KMS-11 (cell line): ENCODE data around the gene CENPX.

Source experiments
- H2AFZ ChIP-seq: fragments of 200-600 bp; sonication (generic); 2 replicates; pipeline ENCODE4 v1.6.1; 2016; ENCODE audit warnings: antibody characterized with exemption, mixed run types, low read depth
- H3K27ac ChIP-seq: fragments of 200-600 bp; sonication (generic); 2 replicates; pipeline ENCODE4 v1.6.1; 2016; ENCODE audit warnings: mild to moderate bottlenecking, mixed run types
- H3K27me3 ChIP-seq: fragments of 200-600 bp; sonication (generic); 2 replicates; pipeline ENCODE4 v1.6.1; 2017; ENCODE audit warnings: mild to moderate bottlenecking, low read depth, mixed run types, moderate library complexity; ENCODE audit not compliant: insufficient read depth
- H3K36me3 ChIP-seq: fragments of 200-600 bp; sonication (generic); 2 replicates; pipeline ENCODE4 v1.6.1; 2017; ENCODE audit warnings: mild to moderate bottlenecking, mixed run types; ENCODE audit not compliant: insufficient read depth
- H3K4me1 ChIP-seq: fragments of 200-600 bp; sonication (generic); 2 replicates; pipeline ENCODE4 v1.6.1; 2016; ENCODE audit warnings: mild to moderate bottlenecking, low read depth, mixed run types; ENCODE audit not compliant: poor library complexity, severe bottlenecking
- H3K4me2 ChIP-seq: fragments of 200-600 bp; sonication (generic); 2 replicates; pipeline ENCODE4 v1.7.0; 2016; ENCODE audit warnings: mild to moderate bottlenecking, mixed run types
- H3K4me3 ChIP-seq: fragments of 200-600 bp; sonication (generic); IDR thresholded peaks from 2 replicates; pipeline ENCODE4 v1.6.1; 2017; ENCODE audit warnings: low read depth, low read length, mixed read lengths; ENCODE audit not compliant: insufficient read depth
- H3K79me2 ChIP-seq: fragments of 200-600 bp; sonication (generic); 2 replicates; pipeline ENCODE4 v1.6.1; 2016; ENCODE audit warnings: low read depth, mixed run types; ENCODE audit not compliant: insufficient read depth
- H3K9ac ChIP-seq: fragments of 200-600 bp; sonication (generic); 2 replicates; pipeline ENCODE4 v1.6.1; 2016; ENCODE audit warnings: mild to moderate bottlenecking, mixed run types
- H4K20me1 ChIP-seq: fragments of 200-600 bp; sonication (generic); 2 replicates; pipeline ENCODE4 v1.6.1; 2016; ENCODE audit warnings: mild to moderate bottlenecking, mixed run types; ENCODE audit not compliant: insufficient read depth
- TF ChIP-seq, protein P1 (sequence below): fragments of 200-600 bp; sonication (generic); conservative IDR thresholded peaks from 2 replicates; pipeline ENCODE4 v1.6.1; 2017; ENCODE audit warnings: low read depth, mild to moderate bottlenecking, antibody characterized with exemption, low read length, moderate library complexity, mixed read lengths

The CENPX gene

DNA sequence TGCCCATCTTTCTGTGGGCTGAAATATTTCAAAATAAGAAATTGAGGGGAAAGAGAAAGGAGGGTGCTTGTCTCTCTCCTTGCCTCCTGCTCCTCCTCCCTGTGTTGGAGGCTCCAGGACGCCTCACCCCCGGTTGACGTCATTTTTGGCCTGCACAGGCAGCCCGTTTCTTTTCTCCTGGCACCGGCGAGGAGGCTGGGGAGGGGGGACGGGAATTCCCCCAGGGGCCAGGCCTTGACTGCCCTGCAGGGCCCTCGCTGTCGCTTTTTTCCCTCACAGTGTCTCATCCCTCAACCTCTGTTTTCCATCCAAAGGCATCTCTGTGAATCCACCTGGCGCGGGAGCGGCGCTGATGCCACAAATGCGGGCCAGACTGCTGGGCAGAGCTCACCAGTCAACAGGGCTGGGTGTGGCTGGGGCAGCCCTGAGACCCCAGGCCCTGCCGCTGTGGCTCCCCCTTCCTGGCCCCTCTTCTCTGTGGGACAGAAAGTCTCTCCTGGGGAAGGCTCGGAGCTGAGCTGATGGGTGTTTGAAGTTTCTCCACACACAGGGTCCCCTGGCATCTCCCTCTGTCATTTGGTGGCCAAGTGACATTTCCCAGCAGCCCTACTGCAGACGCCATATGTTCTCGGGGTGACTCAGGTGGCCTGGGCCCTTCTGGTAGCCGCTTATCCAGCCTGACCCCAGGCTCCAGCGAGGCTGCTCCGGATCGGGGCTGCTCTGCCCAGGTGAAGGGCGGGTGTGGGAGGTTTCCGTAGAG is 16.0 kb downstream of the CENPX start:
- Histone ChIP-seq H2AFZ (no peak overlapping the region), H3K79me2 (no peaks in the 10 kb centered on the region), H3K36me3 (no peaks in the 10 kb centered on the region), H3K27ac (no peak overlapping the region), H3K4me3 (no peak overlapping the region), H3K27me3 (no peaks in the 10 kb centered on the region), H4K20me1 (no peaks in the 10 kb centered on the region), H3K4me1 (no peaks in the 10 kb centered on the region), H3K4me2 (no peak overlapping the region), H3K9ac (no peak overlapping the region)
- TF ChIP-seq, protein P1, sequence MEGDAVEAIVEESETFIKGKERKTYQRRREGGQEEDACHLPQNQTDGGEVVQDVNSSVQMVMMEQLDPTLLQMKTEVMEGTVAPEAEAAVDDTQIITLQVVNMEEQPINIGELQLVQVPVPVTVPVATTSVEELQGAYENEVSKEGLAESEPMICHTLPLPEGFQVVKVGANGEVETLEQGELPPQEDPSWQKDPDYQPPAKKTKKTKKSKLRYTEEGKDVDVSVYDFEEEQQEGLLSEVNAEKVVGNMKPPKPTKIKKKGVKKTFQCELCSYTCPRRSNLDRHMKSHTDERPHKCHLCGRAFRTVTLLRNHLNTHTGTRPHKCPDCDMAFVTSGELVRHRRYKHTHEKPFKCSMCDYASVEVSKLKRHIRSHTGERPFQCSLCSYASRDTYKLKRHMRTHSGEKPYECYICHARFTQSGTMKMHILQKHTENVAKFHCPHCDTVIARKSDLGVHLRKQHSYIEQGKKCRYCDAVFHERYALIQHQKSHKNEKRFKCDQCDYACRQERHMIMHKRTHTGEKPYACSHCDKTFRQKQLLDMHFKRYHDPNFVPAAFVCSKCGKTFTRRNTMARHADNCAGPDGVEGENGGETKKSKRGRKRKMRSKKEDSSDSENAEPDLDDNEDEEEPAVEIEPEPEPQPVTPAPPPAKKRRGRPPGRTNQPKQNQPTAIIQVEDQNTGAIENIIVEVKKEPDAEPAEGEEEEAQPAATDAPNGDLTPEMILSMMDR = no peak

DNA sequence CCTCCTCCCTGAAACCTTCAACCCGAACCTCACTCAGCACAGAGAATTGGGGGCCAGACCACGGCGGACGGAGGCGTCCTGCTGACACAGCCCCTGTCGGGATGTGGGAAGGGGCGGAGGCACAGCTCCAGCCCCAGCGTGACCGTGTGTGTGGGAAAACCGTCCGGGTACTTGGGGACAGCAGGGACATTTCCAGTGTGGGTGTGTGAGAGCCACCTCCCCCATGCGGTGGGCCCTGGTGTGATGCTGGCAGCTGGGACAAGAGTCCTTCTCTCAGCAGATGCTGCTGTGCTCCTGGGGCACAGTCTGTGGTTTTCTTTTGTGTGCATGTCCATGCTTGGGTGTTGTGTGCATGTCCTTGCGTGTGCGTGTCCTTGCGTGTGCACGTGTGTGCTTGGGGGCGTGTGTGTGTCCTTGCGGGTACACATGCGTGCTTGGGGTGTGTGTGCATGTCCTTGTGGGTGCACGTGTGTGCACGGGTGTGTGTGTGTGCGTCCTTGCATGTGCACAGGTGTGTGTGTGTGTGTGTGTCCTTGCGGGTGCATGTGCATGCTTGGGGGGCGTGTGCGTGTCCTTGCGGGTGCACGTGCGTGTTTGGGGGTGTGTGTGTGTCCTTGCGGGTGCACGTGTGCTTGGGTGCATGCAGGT is 16.9 kb downstream of the CENPX start:
- H3K4me2 ChIP-seq = no peak overlapping the region
- H3K4me3 ChIP-seq = no peak overlapping the region
- no peak overlapping the region for H3K27ac ChIP-seq
- no peak overlapping the region for H3K9ac ChIP-seq
- H3K79me2 ChIP-seq = no peaks in the 10 kb centered on the region
- no peak overlapping the region for H2AFZ ChIP-seq
- no peaks in the 10 kb centered on the region for H4K20me1 ChIP-seq
- TF ChIP-seq, protein P1 = no peak
- H3K4me1 ChIP-seq = no peaks in the 10 kb centered on the region
- H3K36me3 ChIP-seq = no peaks in the 10 kb centered on the region
- H3K27me3 ChIP-seq = no peaks in the 10 kb centered on the region

DNA sequence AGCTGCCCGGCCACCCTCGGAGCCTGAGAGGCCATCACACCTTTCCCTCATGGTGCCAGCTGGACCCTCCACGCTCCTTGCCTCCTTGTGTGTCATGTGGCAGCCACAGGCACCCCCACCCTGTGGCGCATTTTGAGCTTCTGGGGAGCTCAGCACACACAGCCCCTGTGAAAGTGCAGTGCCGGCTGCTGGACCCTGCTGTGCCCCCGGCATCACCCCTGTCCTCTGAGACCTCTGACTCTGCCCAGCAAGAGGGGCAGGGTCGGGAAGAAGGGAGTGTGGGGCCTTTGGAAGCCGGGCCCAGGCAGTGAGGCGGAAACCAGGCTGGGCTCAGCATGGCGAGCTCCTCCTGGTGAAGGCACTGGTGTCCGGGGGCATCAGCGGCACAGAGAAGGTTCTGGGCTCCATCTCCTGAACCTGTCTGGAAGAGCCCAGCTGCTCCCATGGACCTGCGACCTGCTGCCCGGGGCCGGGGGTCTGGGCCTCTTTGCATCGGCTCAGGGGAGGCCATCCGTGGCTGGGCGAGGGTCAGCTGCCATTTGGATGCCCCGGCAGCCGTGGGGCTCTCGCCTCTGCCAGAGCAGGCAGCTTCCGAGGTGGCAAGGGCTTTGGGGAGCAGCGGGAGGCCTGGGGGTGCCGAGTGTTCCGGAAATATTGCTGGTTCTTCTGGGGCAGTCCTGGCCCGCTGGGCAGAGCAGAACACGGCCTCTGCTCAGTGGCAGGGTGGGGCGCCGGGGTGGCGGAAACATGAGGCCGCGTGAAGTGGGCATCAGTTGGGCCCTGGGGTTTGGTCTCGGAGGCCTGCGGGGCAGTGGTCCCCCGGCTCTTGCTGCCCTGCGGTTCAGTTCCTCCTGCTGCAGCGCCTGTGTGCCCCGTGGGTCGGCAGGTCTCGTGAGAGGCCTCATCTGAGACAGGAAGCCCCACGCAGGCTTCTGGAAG is 17.9 kb downstream of the CENPX start:
- Histone ChIP-seq H3K4me1 (no peaks in the 10 kb centered on the region), H3K9ac (no peak overlapping the region), H3K36me3 (no peaks in the 10 kb centered on the region), H3K4me2 (no peak overlapping the region), H3K79me2 (no peaks in the 10 kb centered on the region), H3K27ac (no peak overlapping the region), H2AFZ (no peak overlapping the region), H4K20me1 (no peaks in the 10 kb centered on the region), H3K4me3 (no peak overlapping the region), H3K27me3 (no peaks in the 10 kb centered on the region)
- TF ChIP-seq, protein P1 = no peak
